GM21367 (cell line): Measurements from ENCODE around the gene WNT16.

Source experiments
- ATAC-seq: cut with Tn5 transposase; IDR thresholded peaks from one replicate; pipeline ENCODE4 v1.9.1; 2021; ENCODE audit not compliant: unreplicated experiment

Gene WNT16

DNA sequence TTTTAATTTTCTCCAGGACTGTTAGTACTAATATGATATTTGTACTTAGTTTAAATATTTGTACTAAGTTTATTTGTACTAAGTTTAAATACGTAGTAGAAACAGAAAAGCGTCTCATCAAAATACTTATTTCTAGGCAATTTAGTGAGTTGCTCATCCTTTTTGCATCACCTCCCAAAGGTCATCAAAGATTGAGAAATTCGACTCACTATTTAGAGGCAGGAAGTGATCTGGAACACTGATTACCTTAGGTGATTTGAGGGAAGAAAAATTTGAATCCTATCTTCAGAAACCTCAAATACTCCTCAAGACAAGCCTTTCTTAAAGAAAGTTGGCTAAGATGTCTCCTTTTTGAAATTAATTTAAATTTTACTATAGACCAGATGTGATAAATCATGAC lies 14.5 kb downstream of the WNT16 start:
- no peak for ATAC-seq

DNA sequence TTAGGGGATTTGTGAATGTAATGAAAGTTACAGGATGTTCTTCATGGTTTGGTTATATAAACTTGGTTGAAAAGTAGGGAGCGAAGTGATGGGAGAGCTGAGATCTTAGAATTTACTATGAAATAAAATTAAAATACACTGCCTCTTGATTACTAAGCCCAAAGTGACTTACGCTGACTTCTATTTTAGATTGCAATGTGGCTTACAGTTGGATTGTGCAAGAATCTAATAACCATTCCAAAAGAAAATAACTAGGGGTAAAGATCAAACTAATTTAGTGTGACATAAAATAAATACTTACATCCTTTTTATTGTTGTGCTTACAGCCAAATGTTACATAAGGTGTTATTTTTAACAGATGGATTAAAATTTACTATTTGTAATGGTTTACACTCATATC lies 15.3 kb downstream of the WNT16 start:
- no peak for ATAC-seq

GRCh38 chr7:121344497-121344896 lies 15.7 kb downstream of the WNT16 start:
- ATAC-seq: no peak

GRCh38 chr7:121351682-121352081 lies 22.9 kb downstream of the WNT16 start:
- ATAC-seq: no peak

DNA sequence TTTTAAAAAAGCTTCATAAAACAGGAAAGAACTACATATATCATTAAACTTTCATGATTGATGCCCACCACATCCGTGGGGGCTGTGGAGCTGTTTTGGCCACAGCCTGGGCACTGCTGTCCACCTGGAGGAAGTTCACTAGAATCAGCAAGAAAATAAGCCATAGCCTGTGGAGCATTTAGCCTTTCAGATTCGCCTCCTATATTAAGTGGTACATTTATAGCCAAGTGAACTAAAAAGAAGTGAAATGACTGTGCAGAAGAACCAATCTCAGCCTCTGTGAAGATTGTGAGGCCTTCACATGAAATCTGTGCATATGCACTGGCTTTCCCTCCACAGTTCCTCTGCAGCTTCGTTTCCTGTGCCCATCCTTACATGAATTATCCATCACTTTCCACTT lies 23.5 kb downstream of the WNT16 start:
- ATAC-seq: no peak

GRCh38 chr7:121355574-121355973 lies 26.8 kb downstream of the WNT16 start:
- ATAC-seq: no peak

- no peak for ATAC-seq
Measured at GRCh38 chr7:121360564-121360963, 31.8 kb downstream of the WNT16 start.

DNA sequence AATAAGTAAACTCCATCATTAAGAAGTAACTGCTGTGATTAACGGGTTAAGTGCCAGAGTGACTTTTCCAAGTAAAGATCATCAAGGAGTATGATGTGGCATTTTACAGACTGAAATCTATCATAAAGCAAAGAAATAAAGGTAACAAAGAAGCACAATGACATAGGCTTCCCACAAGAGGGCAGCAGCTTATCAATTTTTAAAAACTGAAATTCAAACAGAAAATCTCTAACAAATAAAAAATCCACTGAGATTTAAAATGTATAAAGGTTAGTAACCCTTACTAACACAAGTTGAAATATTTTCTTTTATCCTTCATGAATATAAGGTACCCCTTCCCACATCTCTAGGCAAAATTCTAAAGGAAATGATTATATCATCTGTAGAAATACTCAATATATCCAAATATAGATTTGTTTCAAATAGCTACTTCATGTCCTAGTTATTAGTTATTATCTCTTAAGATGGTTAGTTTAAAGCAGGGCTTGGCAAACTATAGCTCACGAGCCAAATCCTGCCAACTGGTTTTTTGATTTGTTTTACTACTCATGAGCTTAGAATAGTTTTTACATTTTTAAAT lies 38.1 kb downstream of the WNT16 start:
- no peak for ATAC-seq

GRCh38 chr7:121369462-121369861 lies 40.7 kb downstream of the WNT16 start:
- peak; percentile 64 for ATAC-seq

DNA sequence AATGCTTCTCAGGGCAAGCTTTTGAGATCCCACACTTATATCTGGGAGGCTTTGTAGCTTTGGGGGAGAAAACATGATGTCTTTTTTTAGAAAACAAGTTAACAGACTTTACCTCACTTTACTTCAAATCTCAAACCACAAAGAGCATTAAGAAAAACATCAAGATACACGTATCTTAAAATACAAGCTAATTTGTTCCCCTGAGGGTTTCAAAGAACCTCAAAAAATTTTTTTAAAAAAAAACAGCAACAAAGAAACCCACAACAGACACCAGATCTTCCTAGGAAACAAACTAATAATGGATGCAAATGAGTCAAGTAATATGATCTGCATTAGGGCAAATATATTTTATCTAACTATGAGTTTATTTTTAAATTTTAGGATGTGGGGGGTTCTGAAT lies 42.6 kb downstream of the WNT16 start:
- ATAC-seq: no peak

- ATAC-seq: no peak
Measured at GRCh38 chr7:121371883-121372282, 43.1 kb downstream of the WNT16 start.

DNA sequence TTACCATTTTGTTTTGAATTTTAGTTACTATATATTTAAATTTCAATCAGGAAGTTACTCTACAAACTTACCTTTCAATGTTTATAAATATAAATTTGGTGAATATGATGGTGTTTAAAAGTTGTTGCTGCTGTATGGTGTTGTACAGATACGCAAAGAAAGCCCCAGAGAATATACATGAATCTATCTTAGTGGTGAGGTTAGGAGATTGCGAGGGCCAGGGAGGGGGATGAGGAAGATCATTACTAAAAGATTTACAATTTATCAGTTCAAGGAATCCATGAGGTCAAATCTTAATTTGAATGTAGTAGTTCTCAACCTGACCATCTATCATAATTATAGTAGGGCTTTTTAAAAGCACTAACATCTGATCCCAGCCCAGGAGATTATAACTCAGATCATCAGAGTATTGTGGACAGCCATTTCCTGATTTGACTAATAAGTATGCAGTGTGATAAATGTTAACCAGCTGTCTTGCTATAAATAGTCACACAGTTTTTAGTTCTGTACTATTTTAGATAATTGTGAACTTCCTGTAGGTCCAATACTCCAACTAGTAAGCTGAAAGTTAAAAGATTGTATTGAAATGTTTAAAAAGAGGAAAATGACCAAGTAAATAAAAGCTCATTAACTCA lies 43.7 kb downstream of the WNT16 start:
- ATAC-seq: peak; percentile 79

GRCh38 chr7:121373177-121373576 lies 44.4 kb downstream of the WNT16 start:
- no peak for ATAC-seq

DNA sequence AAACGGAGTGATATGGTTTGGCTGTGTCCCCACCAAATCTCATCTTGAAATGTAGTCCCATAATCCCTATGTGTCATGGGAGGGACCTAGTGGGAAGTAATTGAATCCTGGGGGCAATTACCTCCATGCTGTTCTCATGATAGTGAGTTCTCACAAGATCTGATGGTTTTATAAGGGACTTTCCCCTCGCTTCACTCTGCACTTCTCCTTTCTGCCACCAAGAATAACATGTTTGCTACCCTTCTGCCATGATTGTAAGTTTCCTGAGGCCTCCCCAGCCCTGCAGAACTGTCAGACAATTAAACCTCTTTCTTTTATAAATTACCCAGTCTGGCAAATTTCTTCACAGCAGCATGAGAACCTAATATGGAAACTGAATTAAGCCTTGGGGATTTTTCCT lies 48.2 kb downstream of the WNT16 start:
- no peak for ATAC-seq

DNA sequence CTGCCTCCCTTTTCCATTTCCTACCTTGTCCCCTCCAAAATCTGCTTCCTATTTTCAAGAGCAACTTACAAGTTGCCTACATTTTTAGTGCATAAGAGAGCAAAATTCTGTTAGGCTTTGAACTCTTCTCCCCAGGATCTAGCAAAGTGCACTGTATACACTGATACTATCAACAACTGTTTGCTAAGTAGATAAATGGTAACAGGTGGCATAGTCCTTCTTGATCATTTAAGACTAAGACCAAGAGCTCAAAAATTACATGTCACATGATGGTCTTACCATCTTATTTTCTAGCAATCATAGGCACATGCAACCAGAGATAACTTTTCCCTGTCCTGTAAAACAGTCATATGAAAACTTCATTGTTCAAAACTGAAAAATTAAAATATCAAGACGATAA lies 51.1 kb downstream of the WNT16 start:
- ATAC-seq: no peak

- ATAC-seq: no peak
Measured at GRCh38 chr7:121382473-121382872, 53.7 kb downstream of the WNT16 start.

DNA sequence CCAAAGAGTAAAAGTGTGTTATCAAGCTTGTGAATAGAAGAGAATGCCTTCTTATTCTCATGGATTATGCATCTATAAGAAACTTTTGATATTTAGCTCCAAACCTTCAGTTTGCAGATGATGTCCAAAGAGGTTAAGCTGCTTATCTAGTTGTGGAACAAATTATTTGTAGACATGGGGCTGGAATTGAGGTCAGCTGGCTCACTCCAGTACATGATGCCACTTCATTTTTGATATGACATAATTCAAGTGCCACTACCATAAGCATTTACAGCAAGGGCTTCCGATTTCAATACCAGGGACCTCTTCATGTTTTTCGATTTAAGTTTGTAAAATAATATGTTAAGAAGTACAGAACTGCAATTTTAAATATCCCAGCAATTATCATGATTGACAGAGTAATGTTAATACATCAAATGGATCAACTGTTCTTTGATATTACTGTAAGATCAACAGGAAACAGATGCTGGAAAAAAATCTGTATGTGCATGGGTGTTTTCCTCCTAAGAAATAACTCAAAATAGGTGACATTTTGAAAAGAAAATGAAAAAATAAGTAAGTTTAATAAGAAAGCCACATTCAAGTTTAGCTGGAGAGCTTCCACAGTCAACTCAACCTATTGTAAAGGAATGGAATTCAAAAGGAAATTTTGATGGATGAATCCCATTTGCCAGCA lies 54.6 kb downstream of the WNT16 start:
- ATAC-seq: no peak

DNA sequence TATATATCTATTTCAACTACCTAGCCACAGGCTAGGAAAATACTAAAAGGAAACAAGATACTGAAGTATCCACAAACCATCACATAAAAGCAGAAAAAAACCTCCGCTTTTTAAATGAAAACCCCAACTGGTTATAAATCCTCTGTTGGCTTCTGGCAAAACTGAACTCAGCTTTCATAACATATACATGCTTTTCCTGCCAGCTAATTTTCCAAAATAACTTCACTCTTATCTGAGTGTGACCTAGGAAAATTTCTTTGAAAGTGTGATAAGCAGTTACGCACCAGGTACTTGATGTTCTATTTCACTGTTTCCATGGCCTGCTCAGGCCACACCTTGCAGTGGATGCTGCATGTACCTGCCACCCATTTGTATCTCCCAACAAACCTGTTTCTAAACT lies 55.5 kb downstream of the WNT16 start:
- no peak for ATAC-seq

DNA sequence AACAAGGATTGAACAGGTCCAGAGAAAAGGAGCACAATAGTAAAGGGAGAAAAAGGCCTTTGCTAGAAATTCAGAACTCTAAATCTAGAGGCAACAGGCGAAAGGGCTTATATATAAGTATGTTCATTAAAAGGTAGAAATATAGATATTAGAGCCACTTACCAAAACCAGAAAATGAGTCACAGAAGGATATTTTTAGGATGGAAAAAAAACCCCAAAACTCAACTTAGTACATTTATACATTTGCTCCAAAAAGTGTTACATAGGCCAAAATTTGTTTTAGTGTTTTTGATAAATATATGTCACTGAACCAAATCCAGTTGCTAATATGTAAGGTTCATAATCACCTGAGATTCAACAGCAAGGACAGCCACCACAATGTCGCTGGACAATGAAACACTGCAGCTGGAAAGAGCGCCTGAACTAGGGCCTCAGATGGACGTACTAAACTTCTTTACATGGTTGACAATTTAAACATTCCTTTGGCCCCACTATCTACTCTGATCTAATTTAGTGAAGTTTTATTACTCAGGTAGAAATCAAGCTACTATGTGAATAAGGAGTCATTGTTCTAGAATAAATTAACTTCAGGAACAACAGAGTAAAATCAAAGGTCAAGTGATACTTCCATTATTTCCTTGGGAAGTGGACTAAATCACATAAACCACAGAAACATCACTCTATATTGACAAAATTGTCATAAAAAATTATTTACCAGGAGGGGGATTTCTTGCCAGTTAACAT lies 56.4 kb downstream of the WNT16 start:
- ATAC-seq: no peak

DNA sequence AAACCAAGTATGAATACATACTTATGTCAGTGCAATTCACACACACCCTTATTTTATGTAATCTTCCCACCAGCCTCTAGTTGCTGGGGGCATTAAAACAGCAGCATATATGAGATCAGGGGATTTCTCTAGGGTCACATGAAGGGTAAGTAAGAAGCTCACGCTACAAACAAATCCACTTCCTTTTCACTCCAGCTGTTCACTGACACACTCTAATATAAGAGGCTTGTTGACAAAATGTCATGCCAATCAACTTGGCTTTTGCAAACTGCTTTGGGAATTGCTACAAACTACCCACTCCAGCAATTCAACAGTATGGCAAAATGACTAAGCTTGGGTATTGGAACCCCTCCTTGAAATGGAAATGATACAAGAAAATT lies 57.0 kb downstream of the WNT16 start:
- ATAC-seq: peak; percentile 90

GRCh38 chr7:121388950-121389349 lies 60.1 kb downstream of the WNT16 start:
- peak; percentile 27 for ATAC-seq

DNA sequence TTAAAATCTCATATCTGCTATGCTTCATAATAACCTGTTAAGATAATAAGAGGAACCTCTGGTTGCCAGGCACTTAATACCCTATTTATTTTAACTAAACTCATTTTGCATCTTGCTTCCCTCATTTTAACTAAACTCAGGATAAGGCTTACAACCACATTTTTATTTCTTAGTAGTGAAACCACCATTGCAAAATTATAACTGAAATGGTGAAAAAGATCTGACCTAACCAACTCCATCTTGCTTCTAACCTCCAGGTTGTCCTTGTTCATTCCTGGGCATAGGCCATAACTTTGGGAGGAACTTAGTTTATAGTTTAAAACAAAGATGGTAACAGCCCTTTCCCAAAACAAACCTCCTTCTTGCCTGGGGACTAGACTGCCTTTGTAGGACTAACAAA lies 61.3 kb downstream of the WNT16 start:
- no peak for ATAC-seq
